Mesenchymal stem cell (in vitro differentiated cells and primary cell): Measurements from ENCODE around the gene MUCL3.

Experiments
- DNase-seq: peaks from one replicate; pipeline ENCODE4 v3.0.0-alpha.2; 2013
- H2AFZ ChIP-seq: one replicate; pipeline ENCODE4 v1.6.1; 2013; ENCODE audit warnings: low read depth, mild to moderate bottlenecking, control low read depth, inconsistent platforms, low read length, moderate library complexity
- H2AK5ac ChIP-seq: 2 replicates; pipeline ENCODE4 v1.6.1; 2013; ENCODE audit warnings: low read length, moderate library complexity, mild to moderate bottlenecking, inconsistent platforms; ENCODE audit not compliant: severe bottlenecking
- H2BK120ac ChIP-seq: one replicate; pipeline ENCODE4 v1.6.1; 2013; ENCODE audit warnings: low read depth, mild to moderate bottlenecking, inconsistent platforms, low read length, moderate library complexity
- H2BK12ac ChIP-seq, 2 experiments: one replicate each; pipeline ENCODE4 v1.6.1; 2013; ENCODE audit warnings: inconsistent platforms in 2 of 2, low read length in 2 of 2, mild to moderate bottlenecking in 2 of 2, moderate library complexity in 2 of 2, control low read depth in 1 of 2
- H2BK15ac ChIP-seq: one replicate; pipeline ENCODE4 v1.6.1; 2013; ENCODE audit warnings: mild to moderate bottlenecking, low read depth, inconsistent platforms; ENCODE audit not compliant: poor library complexity, severe bottlenecking
- H2BK5ac ChIP-seq: 2 replicates; pipeline ENCODE4 v1.6.1; 2013; ENCODE audit warnings: low read depth, mild to moderate bottlenecking, low read length, control low read depth, inconsistent platforms; ENCODE audit not compliant: poor library complexity, severe bottlenecking
- H3K14ac ChIP-seq, 2 experiments: one replicate each; pipeline ENCODE4 v1.6.1; 2013; ENCODE audit warnings: inconsistent platforms in 2 of 2, low read length in 2 of 2, control low read depth in 1 of 2, mild to moderate bottlenecking in 1 of 2, moderate library complexity in 1 of 2
- H3K18ac ChIP-seq, 2 experiments: one replicate each; pipeline ENCODE4 v1.6.1; 2013; ENCODE audit warnings: inconsistent platforms in 2 of 2, low read length in 2 of 2, control low read depth in 1 of 2, low read depth in 1 of 2, mild to moderate bottlenecking in 1 of 2
- H3K23ac ChIP-seq, 2 experiments: one replicate each; pipeline ENCODE4 v1.6.1; 2013; ENCODE audit warnings: inconsistent platforms in 2 of 2, low read length in 2 of 2, mild to moderate bottlenecking in 2 of 2, moderate library complexity in 2 of 2, control low read depth in 1 of 2
- H3K27ac ChIP-seq: 2 replicates; pipeline ENCODE4 v1.5.1; 2013; ENCODE audit warnings: mild to moderate bottlenecking, moderate library complexity, low read length, control low read depth, inconsistent platforms; ENCODE audit not compliant: poor library complexity, severe bottlenecking
- H3K27me3 ChIP-seq, 2 experiments: 2 replicates each; pipeline versions ENCODE4 v1.6.1 to v1.7.0; 2013; ENCODE audit warnings: low read length in 2 of 2, mild to moderate bottlenecking in 2 of 2, moderate library complexity in 2 of 2, control low read depth in 1 of 2, inconsistent platforms in 1 of 2; ENCODE audit not compliant: control insufficient read depth in 1 of 2, insufficient read depth in 1 of 2
- H3K36me3 ChIP-seq, 2 experiments: 2 replicates each; pipeline versions ENCODE4 v1.6.1 to v1.7.0; 2013; ENCODE audit warnings: low read length in 2 of 2, control low read depth in 1 of 2, inconsistent platforms in 1 of 2, low read depth in 1 of 2, mild to moderate bottlenecking in 1 of 2; ENCODE audit not compliant: insufficient read depth in 2 of 2, control insufficient read depth in 1 of 2
- H3K4ac ChIP-seq, 2 experiments: one replicate each; pipeline ENCODE4 v1.6.1; 2013; ENCODE audit warnings: inconsistent platforms in 2 of 2, low read length in 2 of 2, mild to moderate bottlenecking in 2 of 2, moderate library complexity in 2 of 2, control low read depth in 1 of 2, low read depth in 1 of 2
- H3K4me1 ChIP-seq: 2 replicates; pipeline ENCODE4 v1.6.1; 2013; ENCODE audit warnings: low read depth, low read length, control low read depth; ENCODE audit not compliant: control insufficient read depth, insufficient read depth
- H3K4me2 ChIP-seq: 2 replicates; pipeline ENCODE4 v1.6.1; 2013; ENCODE audit warnings: low read length, mild to moderate bottlenecking, inconsistent platforms; ENCODE audit not compliant: poor library complexity, severe bottlenecking
- H3K4me3 ChIP-seq, 2 experiments: 2 replicates each; pipeline versions ENCODE4 v1.5.1 to v1.7.0; 2013; ENCODE audit warnings: low read length in 2 of 2, mild to moderate bottlenecking in 2 of 2, control low read depth in 1 of 2, low read depth in 1 of 2; ENCODE audit not compliant: insufficient read depth in 1 of 2
- H3K79me1 ChIP-seq: replicated peaks from 2 replicates; pipeline ENCODE4 v1.6.1; 2013; ENCODE audit warnings: mild to moderate bottlenecking, control low read depth, low read length, inconsistent platforms; ENCODE audit not compliant: poor library complexity, severe bottlenecking
- H3K9ac ChIP-seq: 2 replicates; pipeline ENCODE4 v1.7.0; 2013; ENCODE audit warnings: mild to moderate bottlenecking, low read length, moderate library complexity
- H3K9me3 ChIP-seq: 2 replicates; pipeline ENCODE4 v1.7.0; 2013; ENCODE audit warnings: mild to moderate bottlenecking, low read length; ENCODE audit not compliant: control insufficient read depth
- H4K8ac ChIP-seq: one replicate; pipeline ENCODE4 v1.6.1; 2013; ENCODE audit warnings: inconsistent platforms, mild to moderate bottlenecking, low read length, moderate library complexity
- H4K91ac ChIP-seq: one replicate; pipeline ENCODE4 v1.6.1; 2013; ENCODE audit warnings: mild to moderate bottlenecking, low read length, inconsistent platforms
- whole genome bisulfite sequencing: methylation state at CpG from one replicate; pipeline ENCODE4 v1.1.7; 2013; ENCODE audit warnings: mixed read lengths; 5-methylcytosine and 5-hydroxymethylcytosine counted together

The MUCL3 gene

GRCh38 chr6:30954631-30955366, 14.0 kb downstream of the MUCL3 start:
- WGBS: 66% methylated on average over 6 of the region's 9 CpGs
- H3K4me1 ChIP-seq: peaks cover 15% of the 10 kb centered on the region
- H3K36me3 ChIP-seq: no peaks in the 10 kb centered on the region
- H3K27ac ChIP-seq: no peak overlapping the region
- no peak overlapping the region for H4K8ac ChIP-seq
- DNase-seq: peak; percentile 11
- no peak overlapping the region for H2AK5ac ChIP-seq
- no peak overlapping the region for H2BK15ac ChIP-seq
- H2AFZ ChIP-seq: peak overlapping the region; percentile 18
- H3K4ac ChIP-seq: no peak overlapping the region
- H2BK12ac ChIP-seq: no peak overlapping the region
- H2BK120ac ChIP-seq: no peak overlapping the region
- H3K4me2 ChIP-seq: peak overlapping the region; percentile 66
- no peak overlapping the region for H2BK5ac ChIP-seq
- H3K9ac ChIP-seq: peak overlapping the region; percentile 83
- peak overlapping the region in 1 of 2 experiments; percentile 71 for H3K4me3 ChIP-seq
- H3K27me3 ChIP-seq: peaks cover 36 to 85% of the 10 kb centered on the region in 2 experiments
- no peak overlapping the region for H3K14ac ChIP-seq
- no peak overlapping the region for H4K91ac ChIP-seq
- peaks cover 14% of the 10 kb centered on the region for H3K9me3 ChIP-seq
- H3K79me1 ChIP-seq: no peaks in the 10 kb centered on the region
- peak overlapping the region in 1 of 2 experiments; percentile 32 for H3K18ac ChIP-seq
- no peak overlapping the region for H3K23ac ChIP-seq

DNA sequence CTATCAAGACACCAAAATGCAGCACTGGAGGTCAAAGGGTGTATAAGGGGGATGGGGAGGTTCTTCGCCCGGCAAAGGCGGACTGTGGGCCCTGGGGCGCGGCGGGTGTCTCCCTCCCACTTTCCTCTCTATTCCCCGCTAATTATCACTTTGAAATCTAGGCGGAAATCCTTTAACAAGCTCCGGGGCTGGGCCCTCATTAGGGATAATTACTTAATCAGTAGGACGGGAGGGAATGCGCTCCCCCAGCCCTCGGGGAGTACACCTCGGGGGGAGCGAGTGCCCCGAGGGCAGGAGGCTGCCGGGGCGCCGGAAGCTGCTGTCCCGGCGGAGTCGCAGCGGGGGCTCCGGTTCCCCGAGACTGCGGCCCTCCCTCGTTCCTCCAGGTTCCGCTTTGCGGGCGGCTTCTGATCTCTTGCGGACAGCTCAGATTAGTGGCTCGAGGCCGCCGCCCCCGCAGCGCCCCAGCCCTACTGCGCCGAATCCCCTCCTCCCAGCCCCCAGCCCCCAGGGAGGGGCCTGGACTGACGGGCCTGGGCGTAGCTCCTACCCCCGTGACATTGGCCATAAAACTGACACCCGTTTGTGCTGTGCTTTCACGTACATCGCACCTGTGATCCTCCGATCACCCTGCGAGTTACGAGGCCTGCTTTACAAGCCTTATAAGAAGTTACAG, 14.7 kb downstream of the MUCL3 start:
- Histone ChIP-seq H3K18ac (peak overlapping the region in 1 of 2 experiments; percentile 32), H3K4ac (peak overlapping the region in 1 of 2 experiments; percentile 20), H3K27me3 (peaks cover 36 to 78% of the 10 kb centered on the region in 2 experiments), H2BK15ac (no peak overlapping the region), H3K4me2 (peak overlapping the region; percentile 66), H4K8ac (peak overlapping the region; percentile 89), H2BK120ac (no peak overlapping the region), H3K27ac (no peak overlapping the region), H2BK12ac (no peak overlapping the region), H3K79me1 (no peaks in the 10 kb centered on the region), H3K9me3 (peaks cover 14% of the 10 kb centered on the region), H2AK5ac (no peak overlapping the region), H3K9ac (peak overlapping the region; percentile 83), H3K4me3 (peak overlapping the region; percentile 42 to 71), H3K4me1 (peaks cover 15% of the 10 kb centered on the region), H4K91ac (peak overlapping the region; percentile 28), H2AFZ (peak overlapping the region; percentile 18), H3K14ac (no peak overlapping the region), H3K23ac (no peak overlapping the region), H3K36me3 (no peaks in the 10 kb centered on the region), H2BK5ac (no peak overlapping the region)
- peak; percentile 44 for DNase-seq
- 2% methylated on average over 38 of the region's 46 CpGs for WGBS

- H3K36me3 ChIP-seq: no peaks in the 10 kb centered on the region
- H2AK5ac ChIP-seq: no peak overlapping the region
- no peak overlapping the region for H4K91ac ChIP-seq
- no peak overlapping the region for H3K9ac ChIP-seq
- no peak overlapping the region for H3K27ac ChIP-seq
- no peak overlapping the region for H3K23ac ChIP-seq
- no peak overlapping the region for H2BK15ac ChIP-seq
- H3K27me3 ChIP-seq: peaks cover 16 to 59% of the 10 kb centered on the region in 2 experiments
- WGBS: 43% methylated on average over 1 of the region's 2 CpGs
- H3K4me1 ChIP-seq: peaks cover 17% of the 10 kb centered on the region
- no peak overlapping the region for H2BK120ac ChIP-seq
- H3K18ac ChIP-seq: no peak overlapping the region
- no peaks in the 10 kb centered on the region for H3K9me3 ChIP-seq
- H4K8ac ChIP-seq: no peak overlapping the region
- H3K4me3 ChIP-seq: no peak overlapping the region
- no peak overlapping the region for H3K14ac ChIP-seq
- no peak overlapping the region for H2BK12ac ChIP-seq
- no peak overlapping the region for H2BK5ac ChIP-seq
- H2AFZ ChIP-seq: no peak overlapping the region
- no peak for DNase-seq
- no peak overlapping the region for H3K4me2 ChIP-seq
- H3K79me1 ChIP-seq: no peaks in the 10 kb centered on the region
- no peak overlapping the region for H3K4ac ChIP-seq
These were observed 16.9 kb downstream of the MUCL3 start for GRCh38 chr6:30957716-30958115.

GRCh38 chr6:30960907-30961673, 20.3 kb downstream of the MUCL3 start:
- H2BK12ac ChIP-seq: no peak overlapping the region
- no peak overlapping the region for H3K4me2 ChIP-seq
- no peak overlapping the region for H2BK5ac ChIP-seq
- no peaks in the 10 kb centered on the region for H3K79me1 ChIP-seq
- no peak overlapping the region for H2AFZ ChIP-seq
- no peaks in the 10 kb centered on the region for H3K9me3 ChIP-seq
- H3K27me3 ChIP-seq: peaks cover 15 to 41% of the 10 kb centered on the region in 2 experiments
- H3K36me3 ChIP-seq: no peaks in the 10 kb centered on the region
- no peak overlapping the region for H3K23ac ChIP-seq
- H3K4me1 ChIP-seq: peaks cover 12% of the 10 kb centered on the region
- no peak overlapping the region for H3K27ac ChIP-seq
- no peak overlapping the region for H2AK5ac ChIP-seq
- DNase-seq: peak; percentile 9
- 90% methylated on average over 5 of the region's 9 CpGs for WGBS
- no peak overlapping the region for H3K14ac ChIP-seq
- no peak overlapping the region for H4K8ac ChIP-seq
- H3K9ac ChIP-seq: no peak overlapping the region
- no peak overlapping the region for H3K18ac ChIP-seq
- H4K91ac ChIP-seq: no peak overlapping the region
- H2BK120ac ChIP-seq: no peak overlapping the region
- no peak overlapping the region for H3K4me3 ChIP-seq
- no peak overlapping the region for H3K4ac ChIP-seq
- H2BK15ac ChIP-seq: no peak overlapping the region
